Immature natural killer cell (primary cell): ENCODE data around the gene LAMA3. TPM values are rescaled to one million over a fixed set of nuclear protein-coding genes. Genes with fewer than 3 reads are reported as not detected.

Experiments
- DNase-seq, 3 donors: peaks; one replicate each; pipeline ENCODE4 v3.0.0; 2022; ENCODE audit warnings: mixed read lengths in 1 of 3
- H3K27ac Mint-ChIP-seq, 6 donors: one replicate each; pipeline ENCODE4 v1.8.0; 2020; ENCODE audit warnings: mixed read lengths in 6 of 6, mild to moderate bottlenecking in 5 of 6, inconsistent platforms in 4 of 6, moderate library complexity in 3 of 6
- H3K27me3 Mint-ChIP-seq, 3 donors: one replicate each; pipeline ENCODE4 v1.8.0; 2020 to 2021; ENCODE audit warnings: low read depth in 3 of 3, mild to moderate bottlenecking in 3 of 3, mixed read lengths in 3 of 3, moderate library complexity in 3 of 3, inconsistent platforms in 1 of 3
- H3K36me3 Mint-ChIP-seq, 3 donors: one replicate each; pipeline ENCODE4 v1.8.0; 2020; ENCODE audit warnings: mixed read lengths in 3 of 3, inconsistent platforms in 2 of 3, mild to moderate bottlenecking in 2 of 3
- H3K4me1 Mint-ChIP-seq, 2 donors: one replicate each; pipeline ENCODE4 v1.8.0; 2020; ENCODE audit warnings: inconsistent platforms in 2 of 2, mild to moderate bottlenecking in 2 of 2, mixed read lengths in 2 of 2, moderate library complexity in 1 of 2
- H3K4me3 Mint-ChIP-seq, 5 donors: one replicate each; pipeline ENCODE4 v1.8.0; 2020; ENCODE audit warnings: mild to moderate bottlenecking in 5 of 5, mixed read lengths in 5 of 5, inconsistent platforms in 3 of 5, moderate library complexity in 3 of 5
- H3K9me3 Mint-ChIP-seq, 6 donors: one replicate each; pipeline ENCODE4 v1.8.0; 2020; ENCODE audit warnings: mild to moderate bottlenecking in 6 of 6, mixed read lengths in 6 of 6, inconsistent platforms in 4 of 6, moderate library complexity in 3 of 6
- polyA plus RNA-seq, 3 donors: library from polyadenylated mRNA; unstranded; fragments of 300-500 nt; fragmentation: Illumina TruSeq; gene quantifications; one replicate each; pipeline ENCODE4 v1.2.3, GENCODE V29; 2021

LAMA3 gene
- polyA plus RNA-seq, 3 donors from 2014 or later = not detected

- no peak overlapping the region for H3K4me3 Mint-ChIP-seq
- H3K4me1 Mint-ChIP-seq = peaks cover 0 to 13% of the 10 kb centered on the region in 2 donors
- H3K9me3 Mint-ChIP-seq = no peaks in the 10 kb centered on the region
- peak; percentile 58 to 69 (median 62) for DNase-seq
- peaks cover 0 to 8% (median 2%) of the 10 kb centered on the region in 3 donors for H3K27me3 Mint-ChIP-seq
- no peak overlapping the region for H3K27ac Mint-ChIP-seq
- no peaks in the 10 kb centered on the region for H3K36me3 Mint-ChIP-seq
Measured at GRCh38 chr18:23918395-23919032, 229.3 kb downstream of the LAMA3 start.

- peaks cover 0 to 13% of the 10 kb centered on the region in 2 donors for H3K4me1 Mint-ChIP-seq
- no peaks in the 10 kb centered on the region for H3K36me3 Mint-ChIP-seq
- H3K27me3 Mint-ChIP-seq = peaks cover 0 to 8% (median 2%) of the 10 kb centered on the region in 3 donors
- DNase-seq = no peak
- H3K9me3 Mint-ChIP-seq = no peaks in the 10 kb centered on the region
- no peak overlapping the region for H3K4me3 Mint-ChIP-seq
- no peak overlapping the region for H3K27ac Mint-ChIP-seq
Measured at GRCh38 chr18:23920054-23920453, 230.8 kb downstream of the LAMA3 start.

DNA sequence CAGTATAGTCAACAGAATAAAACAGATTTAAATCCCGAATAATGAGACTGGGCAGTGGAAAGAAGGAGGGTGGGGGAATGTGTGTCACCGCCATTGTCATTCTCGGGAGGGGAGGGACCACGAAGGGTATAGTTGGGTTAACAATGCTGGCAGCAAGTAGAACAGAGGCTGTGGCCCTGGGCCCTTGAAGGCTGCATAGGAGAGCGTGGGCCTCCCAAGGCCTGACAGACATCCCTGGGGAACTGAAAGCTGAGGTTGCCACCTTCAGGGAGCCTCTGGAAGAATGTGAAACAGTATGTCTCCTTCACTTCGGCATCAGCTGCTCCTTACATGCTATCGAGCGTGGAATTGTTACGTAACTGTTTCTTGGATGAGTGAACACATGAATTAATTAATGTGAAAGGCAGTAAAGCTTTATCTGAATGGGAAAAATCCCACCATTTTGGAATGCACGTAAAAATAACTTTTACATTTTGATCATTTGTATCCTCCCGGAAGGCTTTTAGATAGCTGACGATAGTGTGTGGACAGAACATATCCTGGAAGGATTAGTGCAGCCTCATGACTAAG lies 232.5 kb downstream of the LAMA3 start:
- Mint-ChIP-seq H3K9me3 (no peaks in the 10 kb centered on the region), H3K36me3 (no peaks in the 10 kb centered on the region), H3K4me1 (peaks cover 0 to 13% of the 10 kb centered on the region in 2 donors), H3K27me3 (peaks cover 2 to 8% (median 2%) of the 10 kb centered on the region in 3 donors), H3K27ac (no peak overlapping the region), H3K4me3 (no peak overlapping the region)
- no peak for DNase-seq

GRCh38 chr18:23922939-23923338 lies 233.7 kb downstream of the LAMA3 start:
- no peaks in the 10 kb centered on the region for H3K9me3 Mint-ChIP-seq
- DNase-seq = no peak
- peak overlapping the region in 1 of 6 donors; percentile 31 for H3K27ac Mint-ChIP-seq
- H3K4me3 Mint-ChIP-seq = peak overlapping the region in 1 of 5 donors; percentile 4
- H3K36me3 Mint-ChIP-seq = no peaks in the 10 kb centered on the region
- peaks cover 2 to 5% (median 2%) of the 10 kb centered on the region in 3 donors for H3K27me3 Mint-ChIP-seq
- H3K4me1 Mint-ChIP-seq = peaks cover 0 to 13% of the 10 kb centered on the region in 2 donors

DNA sequence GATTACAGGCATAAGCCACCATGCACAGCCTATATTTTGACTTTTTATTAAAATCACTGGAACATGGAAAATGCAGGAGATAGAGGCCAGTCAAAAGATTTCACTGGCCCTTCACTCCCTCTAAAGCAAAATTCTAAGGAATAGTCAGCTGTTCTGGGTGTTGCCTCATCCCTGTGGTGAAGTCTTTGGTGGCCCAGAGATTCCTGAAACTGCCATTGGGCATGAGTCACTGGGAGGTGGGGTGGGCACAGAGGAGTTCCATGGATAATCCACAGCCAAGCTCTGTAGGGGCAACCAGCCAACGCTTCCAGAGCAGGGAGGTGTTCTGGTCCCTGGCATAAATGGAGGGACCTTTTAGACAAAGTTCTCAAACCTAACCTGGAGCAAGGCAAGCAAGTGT lies 235.6 kb downstream of the LAMA3 start:
- DNase-seq = no peak
- no peak overlapping the region for H3K27ac Mint-ChIP-seq
- no peaks in the 10 kb centered on the region for H3K36me3 Mint-ChIP-seq
- H3K9me3 Mint-ChIP-seq = no peaks in the 10 kb centered on the region
- no peak overlapping the region for H3K4me3 Mint-ChIP-seq
- peaks cover 11 to 16% of the 10 kb centered on the region in 2 donors for H3K4me1 Mint-ChIP-seq
- peaks cover 0 to 2% (median 2%) of the 10 kb centered on the region in 3 donors for H3K27me3 Mint-ChIP-seq

GRCh38 chr18:23926571-23926970 lies 237.3 kb downstream of the LAMA3 start:
- Mint-ChIP-seq H3K4me3 (no peak overlapping the region), H3K36me3 (no peaks in the 10 kb centered on the region), H3K27me3 (peaks cover 0 to 2% (median under 1%) of the 10 kb centered on the region in 3 donors), H3K27ac (no peak overlapping the region), H3K4me1 (peaks cover 15 to 21% of the 10 kb centered on the region in 2 donors), H3K9me3 (no peaks in the 10 kb centered on the region)
- DNase-seq = no peak

DNA sequence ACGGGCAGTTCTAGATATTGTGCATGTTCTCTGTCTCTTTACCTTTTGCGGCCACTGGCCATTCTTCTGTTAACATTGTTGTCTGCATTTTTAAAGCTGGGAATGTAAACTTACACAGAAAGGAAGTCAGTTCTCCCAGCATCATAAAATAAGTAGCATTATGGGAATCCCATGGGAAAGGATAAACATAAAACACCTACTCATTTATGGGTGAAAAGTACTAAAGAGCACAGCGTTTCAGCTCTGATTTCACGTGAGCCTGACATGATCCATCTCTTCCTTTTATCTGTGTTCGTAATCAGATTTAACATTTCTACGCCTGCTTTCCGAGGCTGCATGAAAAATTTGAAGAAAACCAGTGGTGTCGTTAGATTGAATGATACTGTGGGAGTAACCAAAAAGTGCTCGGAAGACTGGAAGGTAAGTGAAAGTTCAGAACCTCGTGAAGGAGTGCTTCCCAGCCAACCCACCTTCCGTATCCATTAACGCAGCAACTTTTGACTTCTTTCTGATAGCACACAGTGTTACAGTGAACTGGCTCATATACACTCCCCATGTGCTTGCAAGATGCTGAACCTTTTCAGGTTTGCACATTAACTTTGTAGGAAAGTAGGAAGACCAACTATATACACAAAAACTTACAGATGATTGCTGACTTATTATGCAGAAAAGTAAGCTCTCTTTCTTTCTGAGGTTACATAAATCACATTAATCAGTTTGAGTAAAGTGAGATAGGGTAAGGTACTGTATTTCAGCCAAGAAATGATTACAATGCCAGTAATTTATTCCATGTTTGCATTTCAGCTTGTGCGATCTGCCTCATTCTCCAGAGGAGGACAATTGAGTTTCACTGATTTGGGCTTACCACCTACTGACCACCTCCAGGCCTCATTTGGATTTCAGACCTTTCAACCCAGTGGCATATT lies 238.8 kb downstream of the LAMA3 start:
- Mint-ChIP-seq H3K36me3 (no peaks in the 10 kb centered on the region), H3K27ac (peak overlapping the region in 2 of 6 donors; percentile 9 to 12), H3K9me3 (no peaks in the 10 kb centered on the region), H3K4me1 (peaks cover 14 to 15% of the 10 kb centered on the region in 2 donors), H3K27me3 (peaks cover 0 to 2% (median 0%) of the 10 kb centered on the region in 3 donors), H3K4me3 (no peak overlapping the region)
- DNase-seq = no peak

DNA sequence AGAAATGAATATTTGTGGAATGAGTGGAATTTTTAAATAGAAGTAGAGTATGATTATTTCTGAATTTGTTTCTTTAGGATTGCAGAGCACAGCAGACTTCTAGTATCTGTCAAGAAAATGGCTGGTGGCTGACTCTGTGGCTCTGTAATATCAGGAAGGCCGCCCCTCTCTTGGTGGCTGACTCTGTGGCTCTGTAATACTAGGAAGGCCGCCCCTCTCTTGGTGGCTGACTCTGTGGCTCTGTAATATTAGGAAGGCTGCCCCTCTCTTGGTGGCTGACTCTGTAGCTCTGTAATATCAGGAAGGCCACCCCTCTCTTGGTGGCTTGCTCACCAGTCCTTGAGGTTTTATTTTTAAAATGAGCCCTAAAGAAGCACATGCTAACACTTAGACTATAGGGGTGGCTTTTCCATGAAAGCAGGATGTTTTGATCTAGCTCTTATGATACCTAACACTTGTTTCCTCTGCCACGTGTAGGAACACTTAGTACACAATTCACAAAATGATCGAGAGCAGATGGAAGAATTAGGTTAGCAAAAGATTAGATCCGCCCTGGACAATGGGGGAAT lies 240.2 kb downstream of the LAMA3 start:
- H3K27me3 Mint-ChIP-seq = peaks cover 0 to 2% (median 0%) of the 10 kb centered on the region in 3 donors
- H3K9me3 Mint-ChIP-seq = no peaks in the 10 kb centered on the region
- no peaks in the 10 kb centered on the region for H3K36me3 Mint-ChIP-seq
- H3K27ac Mint-ChIP-seq = peak overlapping the region in 5 of 6 donors; percentile 59 to 91 (median 83)
- H3K4me3 Mint-ChIP-seq = peak overlapping the region in 4 of 5 donors; percentile 13 to 63 (median 36)
- peaks cover 13 to 15% of the 10 kb centered on the region in 2 donors for H3K4me1 Mint-ChIP-seq
- peak in 1 of 3 donors; percentile 15 for DNase-seq

GRCh38 chr18:23930002-23930401 lies 240.7 kb downstream of the LAMA3 start:
- Mint-ChIP-seq H3K4me3 (peak overlapping the region in 1 of 5 donors; percentile 63), H3K4me1 (peaks cover 17% of the 10 kb centered on the region in 2 donors), H3K27ac (peak overlapping the region in 2 of 6 donors; percentile 78 to 83)

DNA sequence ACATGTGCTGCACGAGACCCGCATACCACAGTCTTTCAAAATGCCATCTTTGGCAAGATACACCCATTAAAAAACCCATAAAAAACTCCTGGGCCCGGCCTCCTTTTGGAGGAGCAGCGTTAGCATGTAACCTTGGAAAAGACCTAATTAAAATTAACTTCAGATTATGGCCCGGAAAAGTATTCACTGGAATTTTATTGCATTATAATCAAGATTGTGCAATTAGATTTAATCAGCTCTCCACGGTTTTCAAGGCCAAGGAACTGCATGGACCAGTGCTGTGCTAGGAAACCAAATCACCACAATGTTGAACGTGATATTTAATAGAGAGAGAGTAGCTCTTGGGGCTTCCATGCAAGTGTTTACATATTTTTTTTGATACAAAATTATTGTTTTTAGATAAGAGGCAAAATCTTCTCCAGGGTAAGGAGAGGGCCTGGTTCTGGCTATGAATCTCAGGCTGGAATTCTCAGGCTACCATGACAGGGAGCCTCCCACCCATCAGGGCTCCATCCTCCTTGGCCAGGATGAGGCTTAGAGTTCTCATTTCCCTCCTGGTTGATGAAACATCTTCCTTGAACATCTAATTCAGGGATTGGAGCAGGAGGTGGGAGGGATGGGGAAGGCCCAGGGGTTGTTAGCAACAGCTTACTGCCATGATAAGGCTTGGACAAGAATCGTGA lies 243.3 kb downstream of the LAMA3 start:
- Mint-ChIP-seq H3K4me1 (peaks cover 34 to 36% of the 10 kb centered on the region in 2 donors), H3K4me3 (no peak overlapping the region), H3K36me3 (no peaks in the 10 kb centered on the region), H3K9me3 (no peaks in the 10 kb centered on the region), H3K27me3 (peaks cover 0 to 1% (median 0%) of the 10 kb centered on the region in 3 donors), H3K27ac (no peak overlapping the region)
- DNase-seq = no peak

More at GRCh38 chr18:23930002-23930401, 240.7 kb downstream of the LAMA3 start:
- DNase-seq = no peak
- H3K36me3 Mint-ChIP-seq = no peaks in the 10 kb centered on the region
- H3K9me3 Mint-ChIP-seq = no peaks in the 10 kb centered on the region
- peaks cover 0 to 2% (median 0%) of the 10 kb centered on the region in 3 donors for H3K27me3 Mint-ChIP-seq

DNA sequence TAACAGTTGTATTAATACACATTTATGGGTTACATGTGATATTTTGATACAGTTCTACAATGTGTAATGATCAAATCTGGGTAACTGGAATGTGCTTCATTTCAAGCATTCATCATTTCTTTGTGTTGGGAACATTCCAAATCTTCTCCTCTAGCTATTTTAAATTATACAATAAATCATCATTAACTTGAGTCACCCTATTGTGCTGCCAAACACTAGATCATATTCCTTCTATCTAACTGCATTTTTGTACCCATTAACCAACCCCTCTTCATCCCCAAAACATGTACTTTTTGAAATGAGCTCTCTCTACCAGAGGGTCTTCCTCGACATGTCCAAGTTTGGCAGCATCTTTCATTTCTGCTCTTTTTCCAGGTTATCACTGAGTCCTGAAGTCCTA lies 244.2 kb downstream of the LAMA3 start:
- H3K27ac Mint-ChIP-seq = no peak overlapping the region
- peaks cover 38 to 42% of the 10 kb centered on the region in 2 donors for H3K4me1 Mint-ChIP-seq
- no peak overlapping the region for H3K4me3 Mint-ChIP-seq
- no peak for DNase-seq
- H3K9me3 Mint-ChIP-seq = no peaks in the 10 kb centered on the region
- no peaks in the 10 kb centered on the region for H3K36me3 Mint-ChIP-seq
- H3K27me3 Mint-ChIP-seq = peaks cover 0 to 1% (median under 1%) of the 10 kb centered on the region in 3 donors

DNA sequence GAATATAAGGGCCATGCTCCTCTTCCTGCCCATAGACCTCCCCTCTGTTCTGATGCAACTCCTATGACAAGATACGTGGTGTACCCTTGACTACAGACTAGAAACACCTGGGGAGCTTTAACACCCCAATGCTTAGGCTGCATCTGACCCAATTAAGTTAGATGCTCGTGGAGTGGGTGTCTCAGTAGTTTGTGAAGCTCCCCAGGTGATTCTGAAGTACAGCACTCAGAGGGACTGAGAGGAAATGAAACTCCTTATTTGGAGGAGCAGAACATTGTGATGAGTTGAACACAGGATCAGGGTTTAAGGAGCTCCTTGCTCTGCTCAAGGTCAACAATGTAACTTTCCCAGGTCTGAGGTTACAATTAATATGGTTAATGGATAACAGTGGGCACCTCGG lies 245.0 kb downstream of the LAMA3 start:
- Mint-ChIP-seq H3K27ac (peak overlapping the region in 1 of 6 donors; percentile 60), H3K4me1 (peaks cover 43 to 47% of the 10 kb centered on the region in 2 donors), H3K4me3 (no peak overlapping the region), H3K27me3 (peaks cover 0 to 3% (median 2%) of the 10 kb centered on the region in 3 donors), H3K9me3 (no peaks in the 10 kb centered on the region), H3K36me3 (no peaks in the 10 kb centered on the region)
- DNase-seq = no peak

- H3K4me3 Mint-ChIP-seq = no peak overlapping the region
- H3K27ac Mint-ChIP-seq = peak overlapping the region in 1 of 6 donors; percentile 27
- H3K27me3 Mint-ChIP-seq = peaks cover 0 to 3% (median 2%) of the 10 kb centered on the region in 3 donors
- no peaks in the 10 kb centered on the region for H3K9me3 Mint-ChIP-seq
- no peaks in the 10 kb centered on the region for H3K36me3 Mint-ChIP-seq
- H3K4me1 Mint-ChIP-seq = peaks cover 38 to 42% of the 10 kb centered on the region in 2 donors
- no peak for DNase-seq
Measured at GRCh38 chr18:23934863-23935262, 245.6 kb downstream of the LAMA3 start.
